ENCODE data around the gene PSMD4. TPM values are rescaled to one million over a fixed set of nuclear protein-coding genes. Genes with fewer than 3 reads are reported as not detected.
A peak's percentile ranks its signal among the peaks of the same experiment; 100 is the strongest.

Gene PSMD4
- total RNA-seq, 1 experiment from 2014 or later, result 250 TPM

- Mint-ChIP-seq H3K36me3 (ENCODE audit: insufficient read depth, unreplicated experiment) (peaks cover 88% of the 10 kb centered on the region), H3K4me1 (ENCODE audit: low read depth, unreplicated experiment) (no peaks in the 10 kb centered on the region), H3K9me3 (ENCODE audit: unreplicated experiment) (no peaks in the 10 kb centered on the region), H3K4me3 (ENCODE audit: unreplicated experiment) (no peak overlapping the region), H3K27me3 (ENCODE audit: insufficient read depth, unreplicated experiment) (no peaks in the 10 kb centered on the region), H3K27ac (ENCODE audit: unreplicated experiment) (no peak overlapping the region)
- H3K4me3 ChIP-seq (ENCODE audit: low read depth, low read length), result no peak overlapping the region
- BruUV-seq (replicated peaks), result no TSS peak
- H3K36me3 ChIP-seq (ENCODE audit: control insufficient read depth, insufficient read depth, low read length), result 0 out of 2 replicates have a peak, but pooled peaks cover 2% of the 10 kb centered on the region
- POLR2A ChIA-PET, result no interaction called here
- H3K27me3 ChIP-seq (replicated peaks; ENCODE audit: control insufficient read depth, insufficient read depth, low read length), result no peaks in the 10 kb centered on the region
- H3K9me3 ChIP-seq, result no peaks in the 10 kb centered on the region
- no peak for TF ChIP-seq CTCF (IDR thresholded peaks at IDR 0.05; ENCODE audit: insufficient read depth in 1 of 2, low read depth in 1 of 2, low read length in 1 of 2, severe bottlenecking in 1 of 2, unreplicated experiment in 1 of 2)
- intact Hi-C loops (cut with micrococcal nuclease; ENCODE audit: unreplicated experiment), result no loop called here
- H3K4me1 ChIP-seq, result no peaks in the 10 kb centered on the region
- CTCF ChIA-PET, result no interaction called here
- no peak for DNase-seq
Measured at GRCh38 chr1:151222130-151222529, 32.4 kb upstream of the PSMD4 start.

- peaks cover 100% of the 10 kb centered on the region for H3K36me3 Mint-ChIP-seq (ENCODE audit: insufficient read depth, unreplicated experiment)
- H3K4me3 Mint-ChIP-seq (ENCODE audit: unreplicated experiment), result no peak overlapping the region
- no peak for TF ChIP-seq CTCF (IDR thresholded peaks at IDR 0.05; ENCODE audit: insufficient read depth in 1 of 2, low read depth in 1 of 2, low read length in 1 of 2, severe bottlenecking in 1 of 2, unreplicated experiment in 1 of 2)
- no TSS peak for BruUV-seq (replicated peaks)
- H3K27me3 Mint-ChIP-seq (ENCODE audit: insufficient read depth, unreplicated experiment), result no peaks in the 10 kb centered on the region
- no peaks in the 10 kb centered on the region for H3K9me3 Mint-ChIP-seq (ENCODE audit: unreplicated experiment)
- Histone ChIP-seq H3K27me3 (replicated peaks; ENCODE audit: control insufficient read depth, insufficient read depth, low read length) (no peaks in the 10 kb centered on the region), H3K9me3 (no peaks in the 10 kb centered on the region), H3K4me3 (ENCODE audit: low read depth, low read length) (no peak overlapping the region), H3K4me1 (no peaks in the 10 kb centered on the region), H3K36me3 (ENCODE audit: control insufficient read depth, insufficient read depth, low read length) (peaks cover 5% of the 10 kb centered on the region)
- H3K27ac Mint-ChIP-seq (ENCODE audit: unreplicated experiment), result peak overlapping the region; percentile 37
- CTCF ChIA-PET, result no interaction called here
- peaks cover 6% of the 10 kb centered on the region for H3K4me1 Mint-ChIP-seq (ENCODE audit: low read depth, unreplicated experiment)
- no peak for DNase-seq
- intact Hi-C loops (cut with micrococcal nuclease; ENCODE audit: unreplicated experiment), result no loop called here
- POLR2A ChIA-PET, result no interaction called here
Measured at GRCh38 chr1:151235235-151235634, 19.3 kb upstream of the PSMD4 start.

- intact Hi-C loops (cut with micrococcal nuclease; ENCODE audit: unreplicated experiment), result no loop called here
- no peak overlapping the region for H3K4me3 Mint-ChIP-seq (ENCODE audit: unreplicated experiment)
- DNase-seq, result no peak
- Histone ChIP-seq H3K27me3 (replicated peaks; ENCODE audit: control insufficient read depth, insufficient read depth, low read length) (no peaks in the 10 kb centered on the region), H3K4me1 (no peaks in the 10 kb centered on the region), H3K36me3 (ENCODE audit: control insufficient read depth, insufficient read depth, low read length) (peaks cover 7% of the 10 kb centered on the region), H3K9me3 (no peaks in the 10 kb centered on the region), H3K4me3 (ENCODE audit: low read depth, low read length) (no peak overlapping the region)
- ChIA-PET POLR2A (no interaction called here), CTCF (interaction anchor here (0.7 kb wide), 1 partner anchor 14 kb away, joined by 3 read pairs; no protein-coding TSS in a partner anchor)
- H3K36me3 Mint-ChIP-seq (ENCODE audit: insufficient read depth, unreplicated experiment), result peaks cover 100% of the 10 kb centered on the region
- TF ChIP-seq CTCF (IDR thresholded peaks at IDR 0.05; ENCODE audit: insufficient read depth in 1 of 2, low read depth in 1 of 2, low read length in 1 of 2, severe bottlenecking in 1 of 2, unreplicated experiment in 1 of 2), result no peak
- H3K9me3 Mint-ChIP-seq (ENCODE audit: unreplicated experiment), result no peaks in the 10 kb centered on the region
- no peaks in the 10 kb centered on the region for H3K27me3 Mint-ChIP-seq (ENCODE audit: insufficient read depth, unreplicated experiment)
- BruUV-seq (replicated peaks), result no TSS peak
- peaks cover 6% of the 10 kb centered on the region for H3K4me1 Mint-ChIP-seq (ENCODE audit: low read depth, unreplicated experiment)
- H3K27ac Mint-ChIP-seq (ENCODE audit: unreplicated experiment), result no peak overlapping the region
Measured at GRCh38 chr1:151237678-151238466, 16.7 kb upstream of the PSMD4 start.
